NB4 (cell line): ENCODE measurements around the gene DAGLA.

ENCODE experiments used
- CTCF ChIP-seq: IDR thresholded peaks from one replicate; pipeline ENCODE4 v1.5.1; 2012; ENCODE audit warnings: low read depth, low read length
- MYC ChIP-seq: IDR thresholded peaks from 2 replicates; pipeline ENCODE4 v1.6.1; 2011; ENCODE audit warnings: low read depth, low read length
- POLR2A ChIP-seq: IDR thresholded peaks from 2 replicates; pipeline ENCODE4 v1.6.1; 2011; ENCODE audit warnings: mild to moderate bottlenecking; ENCODE audit not compliant: insufficient read length; ENCODE audit errors: extremely low read depth

GRCh38 chr11:61683961-61684869 is 4.0 kb downstream of the DAGLA start:
- TF ChIP-seq CTCF (no peak), MYC (no peak), POLR2A (no peak)
